ENCODE data around the gene HDDC3.

HDDC3 gene

DNA sequence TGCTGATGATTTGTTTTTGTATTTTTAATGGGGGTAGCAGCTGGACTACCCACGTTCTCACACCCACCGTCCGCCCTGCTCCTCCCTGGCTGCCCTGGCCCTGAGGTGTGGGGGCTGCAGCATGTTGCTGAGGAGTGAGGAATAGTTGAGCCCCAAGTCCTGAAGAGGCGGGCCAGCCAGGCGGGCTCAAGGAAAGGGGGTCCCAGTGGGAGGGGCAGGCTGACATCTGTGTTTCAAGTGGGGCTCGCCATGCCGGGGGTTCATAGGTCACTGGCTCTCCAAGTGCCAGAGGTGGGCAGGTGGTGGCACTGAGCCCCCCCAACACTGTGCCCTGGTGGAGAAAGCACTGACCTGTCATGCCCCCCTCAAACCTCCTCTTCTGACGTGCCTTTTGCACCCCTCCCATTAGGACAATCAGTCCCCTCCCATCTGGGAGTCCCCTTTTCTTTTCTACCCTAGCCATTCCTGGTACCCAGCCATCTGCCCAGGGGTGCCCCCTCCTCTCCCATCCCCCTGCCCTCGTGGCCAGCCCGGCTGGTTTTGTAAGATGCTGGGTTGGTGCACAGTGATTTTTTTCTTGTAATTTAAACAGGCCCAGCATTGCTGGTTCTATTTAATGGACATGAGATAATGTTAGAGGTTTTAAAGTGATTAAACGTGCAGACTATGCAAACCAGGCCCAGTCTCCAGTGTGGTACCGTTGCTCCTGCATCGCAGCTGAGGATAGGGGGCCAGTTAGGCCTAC is 49.4 kb downstream of the HDDC3 start:
- Histone ChIP-seq H3K4me3 (peak overlapping the region; percentile 82), H3K27ac (peak overlapping the region; percentile 82 to 99)
- TF ChIP-seq, protein P1, sequence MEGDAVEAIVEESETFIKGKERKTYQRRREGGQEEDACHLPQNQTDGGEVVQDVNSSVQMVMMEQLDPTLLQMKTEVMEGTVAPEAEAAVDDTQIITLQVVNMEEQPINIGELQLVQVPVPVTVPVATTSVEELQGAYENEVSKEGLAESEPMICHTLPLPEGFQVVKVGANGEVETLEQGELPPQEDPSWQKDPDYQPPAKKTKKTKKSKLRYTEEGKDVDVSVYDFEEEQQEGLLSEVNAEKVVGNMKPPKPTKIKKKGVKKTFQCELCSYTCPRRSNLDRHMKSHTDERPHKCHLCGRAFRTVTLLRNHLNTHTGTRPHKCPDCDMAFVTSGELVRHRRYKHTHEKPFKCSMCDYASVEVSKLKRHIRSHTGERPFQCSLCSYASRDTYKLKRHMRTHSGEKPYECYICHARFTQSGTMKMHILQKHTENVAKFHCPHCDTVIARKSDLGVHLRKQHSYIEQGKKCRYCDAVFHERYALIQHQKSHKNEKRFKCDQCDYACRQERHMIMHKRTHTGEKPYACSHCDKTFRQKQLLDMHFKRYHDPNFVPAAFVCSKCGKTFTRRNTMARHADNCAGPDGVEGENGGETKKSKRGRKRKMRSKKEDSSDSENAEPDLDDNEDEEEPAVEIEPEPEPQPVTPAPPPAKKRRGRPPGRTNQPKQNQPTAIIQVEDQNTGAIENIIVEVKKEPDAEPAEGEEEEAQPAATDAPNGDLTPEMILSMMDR (IDR thresholded peaks at IDR 0.05), result no peak
- no peak for DNase-seq (ENCODE audit: low spot score)

DNA sequence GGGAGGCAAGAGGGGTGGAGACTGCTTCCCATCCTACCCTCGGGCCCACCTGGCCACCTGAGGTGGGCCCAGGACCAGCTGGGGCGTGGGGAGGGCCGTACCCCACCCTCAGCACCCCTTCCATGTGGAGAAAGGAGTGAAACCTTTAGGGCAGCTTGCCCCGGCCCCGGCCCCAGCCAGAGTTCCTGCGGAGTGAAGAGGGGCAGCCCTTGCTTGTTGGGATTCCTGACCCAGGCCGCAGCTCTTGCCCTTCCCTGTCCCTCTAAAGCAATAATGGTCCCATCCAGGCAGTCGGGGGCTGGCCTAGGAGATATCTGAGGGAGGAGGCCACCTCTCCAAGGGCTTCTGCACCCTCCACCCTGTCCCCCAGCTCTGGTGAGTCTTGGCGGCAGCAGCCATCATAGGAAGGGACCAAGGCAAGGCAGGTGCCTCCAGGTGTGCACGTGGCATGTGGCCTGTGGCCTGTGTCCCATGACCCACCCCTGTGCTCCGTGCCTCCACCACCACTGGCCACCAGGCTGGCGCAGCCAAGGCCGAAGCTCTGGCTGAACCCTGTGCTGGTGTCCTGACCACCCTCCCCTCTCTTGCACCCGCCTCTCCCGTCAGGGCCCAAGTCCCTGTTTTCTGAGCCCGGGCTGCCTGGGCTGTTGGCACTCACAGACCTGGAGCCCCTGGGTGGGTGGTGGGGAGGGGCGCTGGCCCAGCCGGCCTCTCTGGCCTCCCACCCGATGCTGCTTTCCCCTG is 50.2 kb downstream of the HDDC3 start:
- H3K4me3 ChIP-seq, result no peak overlapping the region
- TF ChIP-seq, protein P1 (IDR thresholded peaks at IDR 0.05), result no peak
- no peak for DNase-seq (ENCODE audit: low spot score)
- H3K27ac ChIP-seq, result peak overlapping the region in 1 of 2 donors; percentile 8

DNA sequence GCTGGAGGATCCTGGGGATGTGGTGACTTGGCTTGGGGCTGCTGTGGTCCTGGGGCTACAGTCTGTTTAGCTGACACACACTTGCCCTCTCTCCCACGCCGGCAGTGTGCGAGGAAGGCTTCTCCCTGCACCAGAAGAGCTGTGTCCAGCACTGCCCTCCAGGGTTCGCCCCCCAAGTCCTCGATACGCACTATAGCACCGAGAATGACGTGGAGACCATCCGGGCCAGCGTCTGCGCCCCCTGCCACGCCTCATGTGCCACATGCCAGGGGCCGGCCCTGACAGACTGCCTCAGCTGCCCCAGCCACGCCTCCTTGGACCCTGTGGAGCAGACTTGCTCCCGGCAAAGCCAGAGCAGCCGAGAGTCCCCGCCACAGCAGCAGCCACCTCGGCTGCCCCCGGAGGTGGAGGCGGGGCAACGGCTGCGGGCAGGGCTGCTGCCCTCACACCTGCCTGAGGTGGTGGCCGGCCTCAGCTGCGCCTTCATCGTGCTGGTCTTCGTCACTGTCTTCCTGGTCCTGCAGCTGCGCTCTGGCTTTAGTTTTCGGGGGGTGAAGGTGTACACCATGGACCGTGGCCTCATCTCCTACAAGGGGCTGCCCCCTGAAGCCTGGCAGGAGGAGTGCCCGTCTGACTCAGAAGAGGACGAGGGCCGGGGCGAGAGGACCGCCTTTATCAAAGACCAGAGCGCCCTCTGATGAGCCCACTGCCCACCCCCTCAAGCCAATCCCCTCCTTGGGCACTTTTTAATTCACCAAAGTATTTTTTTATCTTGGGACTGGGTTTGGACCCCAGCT is 51.0 kb downstream of the HDDC3 start:
- no peak overlapping the region for H3K4me3 ChIP-seq
- TF ChIP-seq, protein P1 (IDR thresholded peaks at IDR 0.05), result no peak
- no peak for DNase-seq (ENCODE audit: low spot score)
- H3K27ac ChIP-seq, result no peak overlapping the region

DNA sequence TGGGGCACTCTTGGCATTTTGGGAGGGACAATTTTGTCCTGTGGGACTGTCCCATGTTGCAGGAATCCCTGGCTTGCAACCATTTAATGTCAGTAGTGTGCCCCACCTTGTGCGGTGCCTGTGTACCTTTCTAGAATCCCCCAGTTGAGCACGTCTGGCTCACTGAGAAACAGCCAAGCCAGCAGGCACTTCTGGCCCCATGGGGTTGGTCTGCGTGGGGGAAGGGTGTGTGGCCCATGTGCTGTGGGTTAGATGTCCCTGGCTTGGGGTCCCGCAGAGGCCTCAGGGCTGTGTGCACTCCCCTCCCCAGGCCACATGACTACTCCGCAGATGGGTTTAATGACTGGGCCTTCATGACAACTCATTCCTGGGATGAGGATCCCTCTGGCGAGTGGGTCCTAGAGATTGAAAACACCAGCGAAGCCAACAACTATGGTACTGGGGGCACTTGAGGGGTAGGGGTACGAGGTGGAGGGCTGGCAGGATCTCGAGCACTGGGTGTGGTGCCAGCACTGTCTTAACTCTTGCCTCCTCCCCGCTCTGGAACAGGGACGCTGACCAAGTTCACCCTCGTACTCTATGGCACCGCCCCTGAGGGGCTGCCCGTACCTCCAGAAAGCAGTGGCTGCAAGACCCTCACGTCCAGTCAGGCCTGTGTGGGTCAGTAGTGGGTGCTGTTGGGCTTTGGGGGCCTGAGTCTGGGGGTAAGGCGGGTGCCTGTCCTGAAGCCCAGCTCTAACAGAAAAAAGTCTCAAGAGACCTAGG is 51.8 kb downstream of the HDDC3 start:
- no peak overlapping the region for H3K4me3 ChIP-seq
- DNase-seq (ENCODE audit: low spot score), result no peak
- TF ChIP-seq, protein P1 (IDR thresholded peaks at IDR 0.05), result no peak
- no peak overlapping the region for H3K27ac ChIP-seq
